Measurements from ENCODE around the gene GGCT.

DNA sequence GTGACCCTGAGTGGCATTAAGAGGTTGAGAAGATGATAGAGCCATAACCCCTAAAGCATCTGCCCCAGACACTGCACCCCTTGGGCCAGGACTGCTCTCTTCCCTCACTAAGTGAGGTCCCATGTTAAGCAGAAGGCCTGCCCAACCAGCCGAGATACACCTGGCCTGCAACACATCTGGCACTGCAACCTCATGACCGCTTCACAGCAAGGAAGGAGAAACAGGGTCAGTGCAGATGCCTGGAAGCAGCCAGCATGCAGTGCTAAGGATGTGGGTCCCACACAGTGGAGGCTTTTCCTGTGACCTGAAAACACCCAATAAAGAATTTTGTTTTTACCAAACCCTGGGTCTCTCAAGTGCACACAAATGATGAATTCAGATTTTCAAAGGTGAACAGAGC lies 33.4 kb downstream of the GGCT start:
- TF ChIP-seq TAF7 (optimal IDR thresholded peaks at IDR 0.05; ENCODE audit: borderline replicate concordance, low read depth, low read length) (no peak), SP1 (IDR thresholded peaks at IDR 0.05; ENCODE audit: low read depth, low read length) (no peak), EZH2 (IDR thresholded peaks at IDR 0.05; ENCODE audit: low read depth, low read length, severe bottlenecking) (no peak), FOSL1 (IDR thresholded peaks at IDR 0.05; ENCODE audit: insufficient read depth, low read depth, low read length) (no peak), KDM5A (IDR thresholded peaks at IDR 0.05; ENCODE audit: low read length) (no peak), GTF2F1 (IDR thresholded peaks at IDR 0.05; ENCODE audit: borderline replicate concordance, low read depth, low read length) (no peak), TAF1 (IDR thresholded peaks at IDR 0.05; ENCODE audit: low read depth, low read length) (no peak)
- TF ChIP-seq, protein P1, sequence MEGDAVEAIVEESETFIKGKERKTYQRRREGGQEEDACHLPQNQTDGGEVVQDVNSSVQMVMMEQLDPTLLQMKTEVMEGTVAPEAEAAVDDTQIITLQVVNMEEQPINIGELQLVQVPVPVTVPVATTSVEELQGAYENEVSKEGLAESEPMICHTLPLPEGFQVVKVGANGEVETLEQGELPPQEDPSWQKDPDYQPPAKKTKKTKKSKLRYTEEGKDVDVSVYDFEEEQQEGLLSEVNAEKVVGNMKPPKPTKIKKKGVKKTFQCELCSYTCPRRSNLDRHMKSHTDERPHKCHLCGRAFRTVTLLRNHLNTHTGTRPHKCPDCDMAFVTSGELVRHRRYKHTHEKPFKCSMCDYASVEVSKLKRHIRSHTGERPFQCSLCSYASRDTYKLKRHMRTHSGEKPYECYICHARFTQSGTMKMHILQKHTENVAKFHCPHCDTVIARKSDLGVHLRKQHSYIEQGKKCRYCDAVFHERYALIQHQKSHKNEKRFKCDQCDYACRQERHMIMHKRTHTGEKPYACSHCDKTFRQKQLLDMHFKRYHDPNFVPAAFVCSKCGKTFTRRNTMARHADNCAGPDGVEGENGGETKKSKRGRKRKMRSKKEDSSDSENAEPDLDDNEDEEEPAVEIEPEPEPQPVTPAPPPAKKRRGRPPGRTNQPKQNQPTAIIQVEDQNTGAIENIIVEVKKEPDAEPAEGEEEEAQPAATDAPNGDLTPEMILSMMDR (IDR thresholded peaks at IDR 0.05; ENCODE audit: control extremely low read depth in 1 of 3, insufficient read depth in 1 of 3, low read depth in 1 of 3, low read length in 3 of 3): no peak
- TF ChIP-seq, protein P2, sequence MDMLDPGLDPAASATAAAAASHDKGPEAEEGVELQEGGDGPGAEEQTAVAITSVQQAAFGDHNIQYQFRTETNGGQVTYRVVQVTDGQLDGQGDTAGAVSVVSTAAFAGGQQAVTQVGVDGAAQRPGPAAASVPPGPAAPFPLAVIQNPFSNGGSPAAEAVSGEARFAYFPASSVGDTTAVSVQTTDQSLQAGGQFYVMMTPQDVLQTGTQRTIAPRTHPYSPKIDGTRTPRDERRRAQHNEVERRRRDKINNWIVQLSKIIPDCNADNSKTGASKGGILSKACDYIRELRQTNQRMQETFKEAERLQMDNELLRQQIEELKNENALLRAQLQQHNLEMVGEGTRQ (IDR thresholded peaks at IDR 0.05; ENCODE audit: low read length): no peak

Measured in H1 (cell line).